ENCODE results near the gene SUSD5. TPM values are rescaled to one million over a fixed set of nuclear protein-coding genes. Genes with fewer than 3 reads are reported as not detected.
A peak's percentile ranks its signal among the peaks of the same experiment; 100 is the strongest.

Gene SUSD5
- total RNA-seq, 4 donors from 2014 or later = 2.6 to 11.8 (median 6.9) TPM

DNA sequence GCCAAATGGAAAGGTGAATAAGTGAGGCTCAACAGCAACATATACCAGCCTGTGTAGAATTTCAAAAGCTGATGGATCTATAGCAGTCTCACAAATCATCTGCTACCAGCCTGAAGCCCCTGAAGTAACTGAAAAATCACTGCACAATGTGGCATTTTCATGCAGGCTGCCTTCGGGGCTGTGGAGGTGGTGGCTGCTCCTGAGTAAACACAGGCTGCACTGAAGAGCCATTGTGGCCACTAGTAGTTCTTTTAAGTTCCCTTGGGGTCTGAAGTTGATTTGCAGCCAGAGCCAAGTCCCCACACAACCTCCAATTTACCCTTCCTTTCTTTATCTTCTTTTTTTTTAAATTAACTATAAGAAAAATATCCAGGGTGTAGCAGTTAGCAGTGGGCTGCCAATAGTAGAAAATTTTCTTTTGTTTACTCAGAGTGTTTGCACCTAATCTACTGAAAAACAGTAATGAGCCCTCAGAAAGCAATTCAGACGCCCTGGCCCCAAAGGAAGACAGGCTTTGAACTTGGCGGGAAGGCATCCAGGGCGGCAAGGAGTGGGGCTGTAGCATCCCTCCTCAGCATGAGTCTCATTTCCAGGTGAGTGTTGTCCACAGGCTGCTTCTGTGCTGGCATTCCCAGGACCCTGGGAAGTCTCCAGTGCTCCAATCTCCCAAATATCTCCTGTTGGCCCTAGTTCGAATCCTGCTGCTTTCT is 13.3 kb upstream of the SUSD5 start:
- Histone ChIP-seq H3K27ac (no peak overlapping the region), H3K4me3 (no peak overlapping the region), H3K9me3 (no peaks in the 10 kb centered on the region), H3K36me3 (no peaks in the 10 kb centered on the region), H3K27me3 (no peaks in the 10 kb centered on the region), H3K4me1 (no peaks in the 10 kb centered on the region)
- DNase-seq = no peak
- TF ChIP-seq POLR2A (IDR thresholded peaks at IDR 0.05) = no peak
- TF ChIP-seq, protein P1, sequence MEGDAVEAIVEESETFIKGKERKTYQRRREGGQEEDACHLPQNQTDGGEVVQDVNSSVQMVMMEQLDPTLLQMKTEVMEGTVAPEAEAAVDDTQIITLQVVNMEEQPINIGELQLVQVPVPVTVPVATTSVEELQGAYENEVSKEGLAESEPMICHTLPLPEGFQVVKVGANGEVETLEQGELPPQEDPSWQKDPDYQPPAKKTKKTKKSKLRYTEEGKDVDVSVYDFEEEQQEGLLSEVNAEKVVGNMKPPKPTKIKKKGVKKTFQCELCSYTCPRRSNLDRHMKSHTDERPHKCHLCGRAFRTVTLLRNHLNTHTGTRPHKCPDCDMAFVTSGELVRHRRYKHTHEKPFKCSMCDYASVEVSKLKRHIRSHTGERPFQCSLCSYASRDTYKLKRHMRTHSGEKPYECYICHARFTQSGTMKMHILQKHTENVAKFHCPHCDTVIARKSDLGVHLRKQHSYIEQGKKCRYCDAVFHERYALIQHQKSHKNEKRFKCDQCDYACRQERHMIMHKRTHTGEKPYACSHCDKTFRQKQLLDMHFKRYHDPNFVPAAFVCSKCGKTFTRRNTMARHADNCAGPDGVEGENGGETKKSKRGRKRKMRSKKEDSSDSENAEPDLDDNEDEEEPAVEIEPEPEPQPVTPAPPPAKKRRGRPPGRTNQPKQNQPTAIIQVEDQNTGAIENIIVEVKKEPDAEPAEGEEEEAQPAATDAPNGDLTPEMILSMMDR (IDR thresholded peaks at IDR 0.05) = no peak
- intact Hi-C loops (cut with DNase I; ENCODE audit: low total_unique reads) = no loop called here

DNA sequence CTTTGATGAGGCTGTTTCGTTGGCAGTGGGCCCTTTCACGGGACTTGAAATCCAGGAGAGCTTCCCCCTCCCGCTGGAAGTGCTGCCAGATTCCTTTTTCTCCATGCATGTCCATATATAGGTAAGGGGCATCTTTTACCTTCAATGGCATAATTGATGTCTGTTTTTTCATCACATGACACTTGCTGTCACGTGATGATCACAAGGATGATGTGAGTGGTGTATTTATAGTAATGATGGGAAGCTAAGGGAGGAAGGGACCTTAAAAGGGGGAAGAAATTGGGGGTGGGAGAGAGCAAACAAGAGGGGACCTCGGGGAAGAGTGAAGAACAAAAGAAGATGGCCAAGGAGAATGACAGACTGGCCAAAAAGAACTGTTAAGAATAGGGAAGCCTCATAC is 11.3 kb upstream of the SUSD5 start:
- DNase-seq = no peak
- Histone ChIP-seq H3K4me1 (no peaks in the 10 kb centered on the region), H3K9me3 (no peaks in the 10 kb centered on the region), H3K27me3 (no peaks in the 10 kb centered on the region), H3K27ac (no peak overlapping the region), H3K36me3 (no peaks in the 10 kb centered on the region), H3K4me3 (no peak overlapping the region)
- intact Hi-C loops (cut with DNase I; ENCODE audit: low total_unique reads) = no loop called here
- no peak for TF ChIP-seq POLR2A (IDR thresholded peaks at IDR 0.05)
- TF ChIP-seq, protein P1 (IDR thresholded peaks at IDR 0.05) = no peak

DNA sequence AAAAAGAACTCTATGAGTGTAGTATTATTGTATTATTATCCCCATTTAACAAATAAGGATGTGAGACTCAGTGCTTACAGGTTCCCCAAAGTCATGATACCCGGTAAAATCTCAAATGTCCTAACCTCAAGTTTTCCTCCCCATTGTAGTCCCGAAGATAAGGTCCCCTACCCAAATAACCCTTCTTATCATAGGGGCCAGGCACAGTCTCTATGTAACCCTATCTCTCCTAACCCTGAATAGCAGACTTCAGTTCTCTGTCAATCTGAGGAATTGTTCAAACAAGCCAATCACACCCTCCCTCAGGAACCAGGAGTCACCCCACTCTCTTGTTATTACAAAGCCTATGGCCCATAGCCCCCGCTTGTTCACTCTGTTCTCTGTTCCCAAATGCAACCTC is 10.5 kb upstream of the SUSD5 start:
- TF ChIP-seq, protein P1 (IDR thresholded peaks at IDR 0.05) = no peak
- no peak for TF ChIP-seq POLR2A (IDR thresholded peaks at IDR 0.05)
- intact Hi-C loops (cut with DNase I; ENCODE audit: low total_unique reads) = no loop called here
- H3K27ac ChIP-seq = no peak overlapping the region
- no peak for DNase-seq
- H3K9me3 ChIP-seq = no peaks in the 10 kb centered on the region
- H3K4me3 ChIP-seq = no peak overlapping the region
- H3K4me1 ChIP-seq = no peaks in the 10 kb centered on the region
- H3K36me3 ChIP-seq = no peaks in the 10 kb centered on the region
- H3K27me3 ChIP-seq = no peaks in the 10 kb centered on the region

DNA sequence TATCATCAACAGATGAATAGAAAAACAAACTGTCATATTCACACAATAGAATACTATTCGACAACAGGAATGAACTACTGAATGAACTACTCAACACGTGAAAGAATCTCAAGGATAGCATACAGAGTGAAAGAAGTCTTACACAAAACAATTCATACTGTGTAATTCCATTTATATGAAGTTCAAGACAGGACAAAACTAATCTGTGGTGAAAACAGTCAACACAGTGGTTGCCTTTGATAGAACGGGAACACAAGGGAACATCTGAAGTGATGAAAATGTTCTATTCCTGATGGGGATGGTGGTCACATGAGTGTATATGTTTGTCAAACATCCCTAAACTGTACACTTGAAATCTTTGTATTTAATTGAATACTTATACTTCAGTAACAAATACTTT is 2.6 kb upstream of the SUSD5 start:
- H3K36me3 ChIP-seq = no peaks in the 10 kb centered on the region
- intact Hi-C loops (cut with DNase I; ENCODE audit: low total_unique reads) = no loop called here
- no peak overlapping the region for H3K27ac ChIP-seq
- H3K4me3 ChIP-seq = no peak overlapping the region
- H3K27me3 ChIP-seq = no peaks in the 10 kb centered on the region
- DNase-seq = no peak
- no peaks in the 10 kb centered on the region for H3K9me3 ChIP-seq
- peaks cover 0 to 4% of the 10 kb centered on the region in 2 donors for H3K4me1 ChIP-seq
- no peak for TF ChIP-seq POLR2A (IDR thresholded peaks at IDR 0.05)
- TF ChIP-seq, protein P1 (IDR thresholded peaks at IDR 0.05) = no peak

DNA sequence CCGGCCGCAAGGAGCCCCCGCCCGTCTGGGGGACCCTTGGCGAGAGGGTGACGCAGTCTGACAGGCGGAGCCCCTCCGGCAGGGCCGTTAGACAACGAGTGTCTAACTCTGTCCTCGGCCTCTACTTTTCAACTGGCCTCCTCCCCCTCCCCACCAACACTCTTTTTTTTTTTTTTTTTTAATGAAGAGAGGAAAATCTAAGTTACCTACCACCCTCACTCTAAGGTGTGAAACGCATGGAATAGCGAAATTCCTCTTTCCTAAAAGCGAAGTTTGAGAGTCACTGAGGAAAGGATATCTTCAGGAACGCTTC is 521 bp upstream of the SUSD5 start:
- no peak overlapping the region for H3K27ac ChIP-seq
- TF ChIP-seq, protein P1 (IDR thresholded peaks at IDR 0.05) = no peak
- no peak for TF ChIP-seq POLR2A (IDR thresholded peaks at IDR 0.05)
- peak overlapping the region; percentile 19 to 21 for H3K4me3 ChIP-seq
- DNase-seq = no peak
- peaks cover 0 to 4% of the 10 kb centered on the region in 2 donors for H3K4me1 ChIP-seq
- no peaks in the 10 kb centered on the region for H3K27me3 ChIP-seq
- intact Hi-C loops (cut with DNase I; ENCODE audit: low total_unique reads) = no loop called here
- H3K9me3 ChIP-seq = no peaks in the 10 kb centered on the region
- no peaks in the 10 kb centered on the region for H3K36me3 ChIP-seq

Measured in uterus (tissue), 4 donors.